Hepatocyte (in vitro differentiated cells): ENCODE measurements around the gene POC1A.

ENCODE experiments used
- CTCF ChIP-seq: fragments of 200-600 bp; sonication (generic); IDR thresholded peaks from 2 replicates; pipeline ENCODE4 v1.5.1; 2016; ENCODE audit warnings: antibody characterized with exemption, mild to moderate bottlenecking; ENCODE audit not compliant: poor library complexity
- EZH2 ChIP-seq: fragments of 200-600 bp; sonication (generic); IDR thresholded peaks from 2 replicates; pipeline ENCODE4 v1.6.1; 2016; ENCODE audit warnings: antibody characterized with exemption, mild to moderate bottlenecking, borderline replicate concordance

- TF ChIP-seq CTCF (no peak), EZH2 (no peak)
Measured at GRCh38 chr3:52085681-52086282, 68.4 kb downstream of the POC1A start.
